ENCODE data around the gene MINDY4. TPM values are rescaled to one million over a fixed set of nuclear protein-coding genes. Genes with fewer than 3 reads are reported as not detected.

MINDY4 gene
- total and polyA plus RNA-seq, 2 donors (not counting 1 experiment from before 2014, with no cell fraction given): 6.1 to 6.3 TPM

GRCh38 chr7:30866939-30867338 is 95.7 kb downstream of the MINDY4 start:
- Histone ChIP-seq H4K20me1 (ENCODE audit: control insufficient read depth, extremely low read depth, insufficient read depth, low read length) (no peaks in the 10 kb centered on the region), H3K4me3 (replicated peaks in 1 of 4; ENCODE audit: control extremely low read depth in 1 of 4, insufficient read depth in 1 of 4, low read depth in 3 of 4, low read length in 4 of 4) (no peak overlapping the region), H3K36me3 (ENCODE audit: control insufficient read depth, insufficient read depth, low read length) (peaks cover 1% of the 10 kb centered on the region), H2AFZ (ENCODE audit: low read length) (no peak overlapping the region), H3K4me2 (ENCODE audit: extremely low read depth, insufficient read depth, low read length) (no peak overlapping the region), H3K27ac (ENCODE audit: insufficient read depth, low read length) (no peak overlapping the region), H3K79me2 (ENCODE audit: control insufficient read depth, insufficient read depth, low read length) (no peaks in the 10 kb centered on the region), H3K4me1 (ENCODE audit: control insufficient read depth, extremely low read depth, insufficient read depth, low read length) (peaks cover 8% of the 10 kb centered on the region), H3K27me3 (ENCODE audit: control insufficient read depth, insufficient read depth, low read length) (no peaks in the 10 kb centered on the region), H3K9me3 (ENCODE audit: control insufficient read depth, insufficient read depth, low read depth, low read length) (no peaks in the 10 kb centered on the region), H3K9ac (ENCODE audit: insufficient read depth, low read length) (no peak overlapping the region)
- TF ChIP-seq EZH2 (IDR thresholded peaks at IDR 0.05; ENCODE audit: low read length, missing control alignments): no peak
- TF ChIP-seq CTCF (conservative IDR thresholded peaks at IDR 0.05 in 1 of 2, IDR thresholded peaks at IDR 0.05 in 1 of 2; ENCODE audit: low read depth in 1 of 2, low read length in 2 of 2): no peak
- no peak for DNase-seq (ENCODE audit: low read depth in 2 of 2)

DNA sequence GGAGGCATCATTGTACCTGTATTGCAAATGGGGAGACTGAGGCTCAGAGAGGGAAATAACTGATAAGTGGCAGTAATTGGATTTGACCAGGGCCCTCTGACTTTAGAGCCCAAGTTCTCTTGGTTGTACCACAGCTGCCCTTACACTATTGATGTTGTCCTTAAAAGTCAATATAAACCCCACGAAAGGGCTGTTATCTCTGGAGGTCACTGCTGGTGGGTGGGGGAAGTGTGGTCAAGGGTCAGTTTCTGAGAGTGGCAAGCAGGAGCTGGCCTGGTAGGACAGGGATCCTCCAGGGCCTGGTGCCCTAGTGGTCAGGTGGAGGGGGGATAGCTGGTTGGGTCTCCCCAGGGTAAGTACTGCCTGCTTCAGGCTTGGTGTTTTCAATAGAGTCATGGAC is 96.3 kb downstream of the MINDY4 start:
- peaks cover 3% of the 10 kb centered on the region for H3K36me3 ChIP-seq (ENCODE audit: control insufficient read depth, insufficient read depth, low read length)
- H3K9ac ChIP-seq (ENCODE audit: insufficient read depth, low read length): no peak overlapping the region
- no peaks in the 10 kb centered on the region for H3K27me3 ChIP-seq (ENCODE audit: control insufficient read depth, insufficient read depth, low read length)
- H3K79me2 ChIP-seq (ENCODE audit: control insufficient read depth, insufficient read depth, low read length): no peaks in the 10 kb centered on the region
- peaks cover 8% of the 10 kb centered on the region for H3K4me1 ChIP-seq (ENCODE audit: control insufficient read depth, extremely low read depth, insufficient read depth, low read length)
- H3K9me3 ChIP-seq (ENCODE audit: control insufficient read depth, insufficient read depth, low read depth, low read length): no peaks in the 10 kb centered on the region
- H3K4me2 ChIP-seq (ENCODE audit: extremely low read depth, insufficient read depth, low read length): no peak overlapping the region
- DNase-seq (ENCODE audit: low read depth in 2 of 2): no peak
- TF ChIP-seq CTCF (conservative IDR thresholded peaks at IDR 0.05 in 1 of 2, IDR thresholded peaks at IDR 0.05 in 1 of 2; ENCODE audit: low read depth in 1 of 2, low read length in 2 of 2) (no peak), EZH2 (IDR thresholded peaks at IDR 0.05; ENCODE audit: low read length, missing control alignments) (no peak)
- no peaks in the 10 kb centered on the region for H4K20me1 ChIP-seq (ENCODE audit: control insufficient read depth, extremely low read depth, insufficient read depth, low read length)
- H3K27ac ChIP-seq (ENCODE audit: insufficient read depth, low read length): no peak overlapping the region
- no peak overlapping the region for H3K4me3 ChIP-seq (replicated peaks in 1 of 4; ENCODE audit: control extremely low read depth in 1 of 4, insufficient read depth in 1 of 4, low read depth in 3 of 4, low read length in 4 of 4)
- H2AFZ ChIP-seq (ENCODE audit: low read length): no peak overlapping the region

DNA sequence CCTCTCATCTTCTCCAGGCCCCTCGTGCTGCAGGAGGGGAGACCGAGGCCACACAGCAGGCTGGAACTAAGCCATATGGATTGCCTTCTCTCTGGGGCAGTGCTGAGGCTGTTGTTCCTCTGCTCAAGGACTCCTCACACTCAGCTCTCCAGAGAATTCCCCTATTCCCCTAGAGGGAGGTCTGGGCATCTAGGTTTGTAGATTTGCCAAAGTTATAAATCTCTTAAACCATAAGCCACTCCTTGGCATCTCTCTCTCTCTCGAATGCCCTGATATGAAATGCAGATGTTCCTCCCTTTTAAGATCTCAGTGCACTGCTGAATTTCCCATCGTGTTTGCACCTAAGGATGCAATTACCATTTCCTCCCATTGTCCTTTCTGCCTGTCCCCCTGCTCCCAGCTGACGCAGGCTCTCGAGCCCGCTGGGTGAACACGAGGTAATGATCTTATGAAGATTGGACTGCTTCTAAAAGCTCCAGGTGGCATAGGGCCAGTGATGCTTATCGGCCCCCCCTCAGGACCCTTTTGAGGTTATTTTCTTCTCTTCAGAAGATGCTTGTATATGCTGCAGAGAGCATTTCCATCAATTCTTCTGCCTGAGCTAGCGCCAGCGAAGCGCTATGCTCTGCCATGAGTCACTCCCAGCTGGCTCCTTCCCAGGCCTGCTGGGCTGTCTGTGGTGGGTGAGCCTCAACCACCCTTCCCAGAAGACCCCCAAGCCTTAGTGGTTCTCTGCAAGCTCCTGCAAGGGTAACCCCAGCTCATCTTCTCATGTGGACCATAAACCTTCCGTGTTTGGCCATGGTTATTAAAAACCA is 98.8 kb downstream of the MINDY4 start:
- no peaks in the 10 kb centered on the region for H4K20me1 ChIP-seq (ENCODE audit: control insufficient read depth, extremely low read depth, insufficient read depth, low read length)
- no peaks in the 10 kb centered on the region for H3K4me1 ChIP-seq (ENCODE audit: control insufficient read depth, extremely low read depth, insufficient read depth, low read length)
- H2AFZ ChIP-seq (ENCODE audit: low read length): no peak overlapping the region
- H3K4me2 ChIP-seq (ENCODE audit: extremely low read depth, insufficient read depth, low read length): no peak overlapping the region
- H3K36me3 ChIP-seq (ENCODE audit: control insufficient read depth, insufficient read depth, low read length): peaks cover 3% of the 10 kb centered on the region
- TF ChIP-seq CTCF (conservative IDR thresholded peaks at IDR 0.05 in 1 of 2, IDR thresholded peaks at IDR 0.05 in 1 of 2; ENCODE audit: low read depth in 1 of 2, low read length in 2 of 2) (no peak), EZH2 (IDR thresholded peaks at IDR 0.05; ENCODE audit: low read length, missing control alignments) (no peak)
- no peaks in the 10 kb centered on the region for H3K79me2 ChIP-seq (ENCODE audit: control insufficient read depth, insufficient read depth, low read length)
- no peaks in the 10 kb centered on the region for H3K9me3 ChIP-seq (ENCODE audit: control insufficient read depth, insufficient read depth, low read depth, low read length)
- DNase-seq (ENCODE audit: low read depth in 2 of 2): peak in 1 of 2 donors; percentile 62
- H3K27ac ChIP-seq (ENCODE audit: insufficient read depth, low read length): no peak overlapping the region
- no peak overlapping the region for H3K9ac ChIP-seq (ENCODE audit: insufficient read depth, low read length)
- H3K4me3 ChIP-seq (replicated peaks in 1 of 4; ENCODE audit: control extremely low read depth in 1 of 4, insufficient read depth in 1 of 4, low read depth in 3 of 4, low read length in 4 of 4): no peak overlapping the region
- no peaks in the 10 kb centered on the region for H3K27me3 ChIP-seq (ENCODE audit: control insufficient read depth, insufficient read depth, low read length)
